ENCODE measurements around the gene PTN. TPM values are rescaled to one million over a fixed set of nuclear protein-coding genes. Genes with fewer than 3 reads are reported as not detected.

The PTN gene
- total and polyA plus RNA-seq, 9 of the 15 experiments (the other 6 are each of a cell fraction or from before 2014, with no cell fraction given): not detected

GRCh38 chr7:137325927-137326326, 17.6 kb downstream of the PTN start (continued):
- TF ChIP-seq RERE (CRISPR knock-in tag; IDR thresholded peaks at IDR 0.05; ENCODE audit: borderline replicate concordance): no peak

DNA sequence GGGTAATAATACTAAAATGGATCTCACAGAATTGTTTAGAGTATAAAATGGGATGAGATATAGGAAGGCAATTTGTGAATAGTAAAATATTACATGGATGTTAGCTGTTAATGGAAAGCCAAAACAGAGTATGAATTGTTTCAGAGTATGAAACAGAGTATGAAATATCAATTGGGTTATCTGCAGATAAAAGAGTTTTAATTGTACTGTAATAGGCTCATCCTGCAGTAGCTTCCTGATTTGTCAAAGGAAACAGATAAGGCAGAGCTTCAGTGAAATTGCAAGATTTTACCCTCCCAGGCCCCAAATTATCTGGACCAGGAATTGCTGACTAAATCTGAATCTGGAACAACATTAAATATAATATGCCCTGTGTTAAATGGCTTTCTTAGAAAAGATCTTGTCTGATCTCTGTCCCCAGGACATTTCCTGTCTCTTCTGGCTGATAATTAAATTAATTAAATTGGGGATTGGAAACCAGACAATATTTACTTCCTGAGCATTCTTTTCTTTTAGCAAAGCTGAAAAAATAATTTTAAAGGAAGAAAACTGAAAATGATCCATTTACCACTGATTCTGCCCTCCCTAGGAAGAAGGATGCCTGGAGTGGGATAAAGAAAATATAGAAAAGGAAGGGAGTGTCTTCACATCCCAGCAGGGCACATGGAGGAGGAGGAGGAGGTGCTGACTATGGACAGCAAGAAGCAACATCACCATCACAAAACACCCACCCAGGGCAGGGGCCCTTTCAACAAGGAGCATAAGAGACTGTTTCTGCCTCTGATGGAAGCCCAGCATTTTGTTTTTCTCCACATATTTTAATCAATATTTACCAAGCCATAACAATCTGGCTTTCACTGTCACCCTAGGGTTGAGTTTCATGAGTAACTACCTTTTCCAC, 18.5 kb downstream of the PTN start:
- Histone ChIP-seq H3K36me3 (ENCODE audit: control insufficient read depth, insufficient read depth, low read length) (no peaks in the 10 kb centered on the region), H3K27me3 (ENCODE audit: control insufficient read depth in 2 of 2, insufficient read depth in 2 of 2, low read length in 2 of 2) (no peaks in the 10 kb centered on the region), H3K9ac (ENCODE audit: insufficient read depth in 1 of 2, low read depth in 2 of 2, low read length in 2 of 2) (no peak overlapping the region), H3K4me1 (replicated peaks in 1 of 2; ENCODE audit: control insufficient read depth in 2 of 2, insufficient read depth in 2 of 2, low read length in 2 of 2) (no peaks in the 10 kb centered on the region), H3K9me3 (replicated peaks; ENCODE audit: control insufficient read depth, insufficient read depth, low read depth, low read length) (no peaks in the 10 kb centered on the region; the same call in 1 of the 2 replicates), H3K4me2 (ENCODE audit: insufficient read depth, low read length) (no peak overlapping the region), H4K20me1 (replicated peaks; ENCODE audit: control insufficient read depth, insufficient read depth, low read length) (no peaks in the 10 kb centered on the region), H3K79me2 (ENCODE audit: control insufficient read depth, insufficient read depth, low read length) (no peaks in the 10 kb centered on the region), H2AFZ (ENCODE audit: low read depth, low read length) (no peak overlapping the region), H3K4me3 (no peak overlapping the region), H3K9me1 (ENCODE audit: control insufficient read depth, insufficient read depth, low read length) (no peaks in the 10 kb centered on the region), H3K27ac (ENCODE audit: extremely low read depth, low read depth, low read length) (no peak overlapping the region)
- in situ Hi-C loops (cut with MboI) (no loop called here), intact Hi-C loops (cut with micrococcal nuclease) (no loop called here)
- DNase-seq (ENCODE audit: extremely low read depth in 1 of 4, low spot score in 3 of 4) (no peak), ATAC-seq (no peak), FAIRE-seq (no peak)
- no TSS peak for BruUV-seq (replicated peaks)
- ChIA-PET POLR2A (no interaction called here), CTCF (ENCODE audit: low intra/inter-chr PET ratio) (no interaction called here)
- no peak for TF ChIP-seq XRCC5 (IDR thresholded peaks at IDR 0.05; ENCODE audit: low read depth, low read length)
- no peak for TF ChIP-seq NFIX (CRISPR knock-in tag; IDR thresholded peaks at IDR 0.05; ENCODE audit: low read depth)
- TF ChIP-seq NFE2L1 (tag; IDR thresholded peaks at IDR 0.05; ENCODE audit: borderline replicate concordance, low read depth): no peak
- TF ChIP-seq SLC30A9 (CRISPR knock-in tag; IDR thresholded peaks at IDR 0.05): no peak
- no peak for TF ChIP-seq RBBP5 (IDR thresholded peaks at IDR 0.05; ENCODE audit: borderline replicate concordance, insufficient read depth, low read length, poor library complexity, severe bottlenecking)
- TF ChIP-seq ARID4B (CRISPR knock-in tag; IDR thresholded peaks at IDR 0.05): no peak
- no peak for TF ChIP-seq FIP1L1 (IDR thresholded peaks at IDR 0.05; ENCODE audit: low read depth, low read length, poor library complexity, severe bottlenecking)
- no peak for TF ChIP-seq OTX1 (CRISPR knock-in tag; IDR thresholded peaks at IDR 0.05)
- TF ChIP-seq ZC3H8 (IDR thresholded peaks at IDR 0.05): no peak
